ENCODE data around the gene COL5A3.

COL5A3 gene

GRCh38 chr19:10021446-10021845 is 11.1 kb upstream of the COL5A3 start:
- no peak overlapping the region for H2AFZ ChIP-seq (ENCODE audit: low read depth, low read length)
- no peak for ATAC-seq (ENCODE audit: insufficient read depth, low read depth)

GRCh38 chr19:10020851-10021250 is 10.5 kb upstream of the COL5A3 start:
- Histone ChIP-seq H4K20me1 (ENCODE audit: insufficient read depth, low read length) (no peaks in the 10 kb centered on the region), H3K27ac (ENCODE audit: low read length) (no peak overlapping the region), H3K4me3 (ENCODE audit: low read depth in 1 of 2, low read length in 2 of 2) (no peak overlapping the region), H3K79me2 (ENCODE audit: insufficient read depth, low read length) (no peaks in the 10 kb centered on the region), H2AFZ (ENCODE audit: low read depth, low read length) (no peak overlapping the region), H3K4me1 (ENCODE audit: insufficient read depth, low read length) (no peaks in the 10 kb centered on the region), H3K9ac (ENCODE audit: low read depth, low read length) (no peak overlapping the region), H3K9me3 (ENCODE audit: insufficient read depth, low read length, severe bottlenecking) (no peaks in the 10 kb centered on the region), H3K36me3 (ENCODE audit: insufficient read depth, low read length) (no peaks in the 10 kb centered on the region), H3K4me2 (ENCODE audit: insufficient read depth, low read length) (no peak overlapping the region), H3K27me3 (ENCODE audit: insufficient read depth, low read length, poor library complexity) (no peaks in the 10 kb centered on the region)
- no peak for DNase-seq
- TF ChIP-seq CTCF (IDR thresholded peaks at IDR 0.05; ENCODE audit: borderline replicate concordance, extremely low read depth, low read length, poor library complexity, severe bottlenecking) (no peak), EZH2 (IDR thresholded peaks at IDR 0.05; ENCODE audit: borderline replicate concordance, low read depth, low read length, severe bottlenecking) (no peak)
- no peak for ATAC-seq (ENCODE audit: insufficient read depth, low read depth)

More at GRCh38 chr19:10021446-10021845, 11.1 kb upstream of the COL5A3 start:
- Histone ChIP-seq H3K27me3 (ENCODE audit: insufficient read depth, low read length, poor library complexity) (peaks cover under 1% of the 10 kb centered on the region), H3K9me3 (ENCODE audit: insufficient read depth, low read length, severe bottlenecking) (no peaks in the 10 kb centered on the region), H3K9ac (ENCODE audit: low read depth, low read length) (no peak overlapping the region), H3K27ac (ENCODE audit: low read length) (no peak overlapping the region), H4K20me1 (ENCODE audit: insufficient read depth, low read length) (no peaks in the 10 kb centered on the region), H3K4me3 (ENCODE audit: low read depth in 1 of 2, low read length in 2 of 2) (no peak overlapping the region), H3K36me3 (ENCODE audit: insufficient read depth, low read length) (no peaks in the 10 kb centered on the region), H3K79me2 (ENCODE audit: insufficient read depth, low read length) (no peaks in the 10 kb centered on the region), H3K4me1 (ENCODE audit: insufficient read depth, low read length) (no peaks in the 10 kb centered on the region), H3K4me2 (ENCODE audit: insufficient read depth, low read length) (no peak overlapping the region)
- TF ChIP-seq EZH2 (IDR thresholded peaks at IDR 0.05; ENCODE audit: borderline replicate concordance, low read depth, low read length, severe bottlenecking) (no peak), CTCF (IDR thresholded peaks at IDR 0.05; ENCODE audit: borderline replicate concordance, extremely low read depth, low read length, poor library complexity, severe bottlenecking) (no peak)
- DNase-seq, result no peak

- no peaks in the 10 kb centered on the region for H3K36me3 ChIP-seq (ENCODE audit: insufficient read depth, low read length)
- no peaks in the 10 kb centered on the region for H4K20me1 ChIP-seq (ENCODE audit: insufficient read depth, low read length)
- no peaks in the 10 kb centered on the region for H3K9me3 ChIP-seq (ENCODE audit: insufficient read depth, low read length, severe bottlenecking)
These were observed 8.9 kb upstream of the COL5A3 start for GRCh38 chr19:10019246-10019645.

More at GRCh38 chr19:10019246-10019645, 8.9 kb upstream of the COL5A3 start:
- H3K9ac ChIP-seq (ENCODE audit: low read depth, low read length), result no peak overlapping the region
- H3K27ac ChIP-seq (ENCODE audit: low read length), result no peak overlapping the region
- no peak for TF ChIP-seq CTCF (IDR thresholded peaks at IDR 0.05; ENCODE audit: borderline replicate concordance, extremely low read depth, low read length, poor library complexity, severe bottlenecking)
- no peak for TF ChIP-seq EZH2 (IDR thresholded peaks at IDR 0.05; ENCODE audit: borderline replicate concordance, low read depth, low read length, severe bottlenecking)
- H3K4me3 ChIP-seq (ENCODE audit: low read depth in 1 of 2, low read length in 2 of 2), result no peak overlapping the region
- no peak overlapping the region for H3K4me2 ChIP-seq (ENCODE audit: insufficient read depth, low read length)
- H3K79me2 ChIP-seq (ENCODE audit: insufficient read depth, low read length), result no peaks in the 10 kb centered on the region
- H3K4me1 ChIP-seq (ENCODE audit: insufficient read depth, low read length), result no peaks in the 10 kb centered on the region
- DNase-seq (no peak), ATAC-seq (ENCODE audit: insufficient read depth, low read depth) (no peak)
- no peaks in the 10 kb centered on the region for H3K27me3 ChIP-seq (ENCODE audit: insufficient read depth, low read length, poor library complexity)
- no peak overlapping the region for H2AFZ ChIP-seq (ENCODE audit: low read depth, low read length)

Data from DND-41 (cell line).